Measurements from ENCODE around the gene RFPL3.
"Not testable (repeated sequence)": the region's sequence is repeated elsewhere in the genome, so short reads cannot be mapped to it uniquely, and the experiment has no call there.

Gene RFPL3

GRCh38 chr22:32357567-32357966 is at the start of gene RFPL3:
RFPL3 (plus strand) TSS chr22:32357867; CDS start chr22:32358072, 205 bp downstream.
- not testable (repeated sequence) for H3K36me3 ChIP-seq (ENCODE audit: low read depth); ATAC-seq (ENCODE audit: low read depth); H3K4me1 ChIP-seq (ENCODE audit: insufficient read depth, poor library complexity, severe bottlenecking); H3K27ac ChIP-seq (ENCODE audit: poor library complexity, severe bottlenecking); H3K9me3 ChIP-seq (ENCODE audit: severe bottlenecking); H3K27me3 ChIP-seq (ENCODE audit: insufficient read depth, poor library complexity, severe bottlenecking); H3K4me3 ChIP-seq (ENCODE audit: severe bottlenecking); DNase-seq (ENCODE audit: low spot score)

DNA sequence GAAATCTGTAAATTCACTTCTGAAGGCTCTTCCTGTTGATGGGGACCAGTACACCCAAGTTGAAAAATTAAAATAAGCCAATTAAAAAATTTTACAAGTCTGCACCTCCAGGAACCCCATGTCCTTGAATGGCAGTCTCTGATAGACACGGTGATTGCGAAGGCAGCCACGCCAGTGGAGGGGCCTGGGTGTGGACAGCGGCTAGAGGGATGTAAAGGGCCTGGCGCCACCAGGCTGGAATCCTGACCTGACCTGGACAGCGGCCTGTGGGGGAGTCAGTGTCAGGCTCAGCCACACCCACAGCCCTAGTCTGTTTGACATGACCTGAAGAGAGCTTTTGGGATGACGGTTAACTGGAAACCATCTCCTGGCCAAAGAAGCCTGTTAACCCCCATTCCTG is 49.5 kb upstream of the RFPL3 start:
- H3K4me1 ChIP-seq (ENCODE audit: insufficient read depth, poor library complexity, severe bottlenecking) = no peaks in the 10 kb centered on the region
- no peaks in the 10 kb centered on the region for H3K9me3 ChIP-seq (ENCODE audit: severe bottlenecking)
- H3K4me3 ChIP-seq (ENCODE audit: severe bottlenecking) = no peak overlapping the region
- TF ChIP-seq, protein P1, sequence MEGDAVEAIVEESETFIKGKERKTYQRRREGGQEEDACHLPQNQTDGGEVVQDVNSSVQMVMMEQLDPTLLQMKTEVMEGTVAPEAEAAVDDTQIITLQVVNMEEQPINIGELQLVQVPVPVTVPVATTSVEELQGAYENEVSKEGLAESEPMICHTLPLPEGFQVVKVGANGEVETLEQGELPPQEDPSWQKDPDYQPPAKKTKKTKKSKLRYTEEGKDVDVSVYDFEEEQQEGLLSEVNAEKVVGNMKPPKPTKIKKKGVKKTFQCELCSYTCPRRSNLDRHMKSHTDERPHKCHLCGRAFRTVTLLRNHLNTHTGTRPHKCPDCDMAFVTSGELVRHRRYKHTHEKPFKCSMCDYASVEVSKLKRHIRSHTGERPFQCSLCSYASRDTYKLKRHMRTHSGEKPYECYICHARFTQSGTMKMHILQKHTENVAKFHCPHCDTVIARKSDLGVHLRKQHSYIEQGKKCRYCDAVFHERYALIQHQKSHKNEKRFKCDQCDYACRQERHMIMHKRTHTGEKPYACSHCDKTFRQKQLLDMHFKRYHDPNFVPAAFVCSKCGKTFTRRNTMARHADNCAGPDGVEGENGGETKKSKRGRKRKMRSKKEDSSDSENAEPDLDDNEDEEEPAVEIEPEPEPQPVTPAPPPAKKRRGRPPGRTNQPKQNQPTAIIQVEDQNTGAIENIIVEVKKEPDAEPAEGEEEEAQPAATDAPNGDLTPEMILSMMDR (IDR thresholded peaks at IDR 0.05; ENCODE audit: poor library complexity, severe bottlenecking) = no peak
- H3K27ac ChIP-seq (ENCODE audit: poor library complexity, severe bottlenecking) = no peak overlapping the region
- H3K36me3 ChIP-seq (ENCODE audit: low read depth) = peaks cover 5% of the 10 kb centered on the region; the same call in 1 of the 2 replicates
- DNase-seq (ENCODE audit: low spot score) (no peak), ATAC-seq (ENCODE audit: low read depth) (no peak)
- H3K27me3 ChIP-seq (ENCODE audit: insufficient read depth, poor library complexity, severe bottlenecking) = no peaks in the 10 kb centered on the region

DNA sequence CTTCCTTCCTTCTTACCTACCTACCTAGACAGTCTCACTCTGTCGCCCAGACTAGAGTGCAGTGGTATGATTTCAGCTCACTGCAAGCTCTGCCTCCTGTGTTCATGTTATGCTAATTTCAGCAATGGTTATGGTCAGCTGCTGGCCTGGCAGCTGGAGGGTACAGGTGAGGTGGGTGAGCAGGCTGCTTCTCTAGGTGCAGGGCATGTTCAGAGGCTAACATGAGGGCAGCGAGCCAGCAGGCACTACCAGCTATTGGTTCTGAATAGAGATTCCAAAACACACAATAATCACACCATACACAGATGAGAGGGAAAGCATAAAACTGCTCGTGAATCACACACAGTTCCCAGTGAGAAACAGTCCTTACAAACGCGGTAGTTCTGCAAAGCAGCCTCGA is 48.7 kb upstream of the RFPL3 start:
- DNase-seq (ENCODE audit: low spot score) (no peak), ATAC-seq (ENCODE audit: low read depth) (no peak)
- no peaks in the 10 kb centered on the region for H3K9me3 ChIP-seq (ENCODE audit: severe bottlenecking)
- no peaks in the 10 kb centered on the region for H3K27me3 ChIP-seq (ENCODE audit: insufficient read depth, poor library complexity, severe bottlenecking)
- no peaks in the 10 kb centered on the region for H3K4me1 ChIP-seq (ENCODE audit: insufficient read depth, poor library complexity, severe bottlenecking)
- no peak overlapping the region for H3K4me3 ChIP-seq (ENCODE audit: severe bottlenecking)
- H3K36me3 ChIP-seq (ENCODE audit: low read depth) = peaks cover 5% of the 10 kb centered on the region; the same call in 1 of the 2 replicates
- H3K27ac ChIP-seq (ENCODE audit: poor library complexity, severe bottlenecking) = no peak overlapping the region
- TF ChIP-seq, protein P1 (IDR thresholded peaks at IDR 0.05; ENCODE audit: poor library complexity, severe bottlenecking) = no peak

GRCh38 chr22:32309585-32310251 is 47.9 kb upstream of the RFPL3 start:
- TF ChIP-seq, protein P1 (IDR thresholded peaks at IDR 0.05; ENCODE audit: poor library complexity, severe bottlenecking) = no peak
- Histone ChIP-seq H3K36me3 (ENCODE audit: low read depth) (peaks cover 5% of the 10 kb centered on the region; the same call in 1 of the 2 replicates), H3K27ac (ENCODE audit: poor library complexity, severe bottlenecking) (no peak overlapping the region), H3K4me1 (ENCODE audit: insufficient read depth, poor library complexity, severe bottlenecking) (no peaks in the 10 kb centered on the region), H3K9me3 (ENCODE audit: severe bottlenecking) (no peaks in the 10 kb centered on the region), H3K4me3 (ENCODE audit: severe bottlenecking) (no peak overlapping the region), H3K27me3 (ENCODE audit: insufficient read depth, poor library complexity, severe bottlenecking) (no peaks in the 10 kb centered on the region)
- no peak for ATAC-seq (ENCODE audit: low read depth)
- DNase-seq (ENCODE audit: low spot score) = no peak

GRCh38 chr22:32310777-32311176 is 46.9 kb upstream of the RFPL3 start:
- TF ChIP-seq, protein P1 (IDR thresholded peaks at IDR 0.05; ENCODE audit: poor library complexity, severe bottlenecking) = no peak
- no peak for DNase-seq (ENCODE audit: low spot score)
- no peaks in the 10 kb centered on the region for H3K27me3 ChIP-seq (ENCODE audit: insufficient read depth, poor library complexity, severe bottlenecking)
- no peaks in the 10 kb centered on the region for H3K9me3 ChIP-seq (ENCODE audit: severe bottlenecking)
- no peak overlapping the region for H3K4me3 ChIP-seq (ENCODE audit: severe bottlenecking)
- ATAC-seq (ENCODE audit: low read depth) = no peak
- H3K36me3 ChIP-seq (ENCODE audit: low read depth) = peaks cover 5% of the 10 kb centered on the region; the same call in 1 of the 2 replicates
- no peak overlapping the region for H3K27ac ChIP-seq (ENCODE audit: poor library complexity, severe bottlenecking)
- no peaks in the 10 kb centered on the region for H3K4me1 ChIP-seq (ENCODE audit: insufficient read depth, poor library complexity, severe bottlenecking)

All from RWPE2 (cell line).